ENCODE results near the gene RGS7BP.
"Not testable (repeated sequence)": the region's sequence is repeated elsewhere in the genome, so short reads cannot be mapped to it uniquely, and the experiment has no call there.

The RGS7BP gene

GRCh38 chr5:64557911-64558310, 52.1 kb downstream of the RGS7BP start:
- no peaks in the 10 kb centered on the region for H3K79me2 ChIP-seq (ENCODE audit: control insufficient read depth, insufficient read depth, low read length, unreplicated experiment)
- H3K27ac ChIP-seq (ENCODE audit: low read depth, low read length) = no peak overlapping the region

DNA sequence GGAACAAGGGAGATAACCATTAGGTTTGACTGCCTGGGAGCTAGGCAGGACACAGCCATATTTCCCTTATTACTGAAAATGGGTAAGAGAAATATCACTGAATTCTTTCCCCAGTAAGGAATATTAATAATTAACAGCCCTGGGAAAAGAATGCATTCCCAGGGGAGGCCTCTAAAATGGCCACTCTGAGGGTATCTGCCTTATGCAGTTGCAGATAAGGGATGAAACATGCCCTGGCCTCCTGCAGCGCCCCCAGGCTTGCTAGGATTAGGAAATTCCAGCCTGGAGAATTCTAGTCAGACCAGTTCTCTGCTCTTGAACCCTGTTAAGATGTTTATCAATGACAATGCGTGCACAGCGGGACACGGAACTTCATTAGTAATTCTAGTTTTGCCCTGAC, 52.8 kb downstream of the RGS7BP start:
- H3K36me3 ChIP-seq (ENCODE audit: insufficient read depth, low read length); H3K27ac ChIP-seq (ENCODE audit: low read depth, low read length); H2AFZ ChIP-seq (ENCODE audit: low read length, unreplicated experiment); H3K4me1 ChIP-seq (ENCODE audit: control insufficient read depth, insufficient read depth, low read length, unreplicated experiment); H3K79me2 ChIP-seq (ENCODE audit: control insufficient read depth, insufficient read depth, low read length, unreplicated experiment); H3K4me3 ChIP-seq (ENCODE audit: low read depth, low read length): not testable (repeated sequence)
- H3K27me3 ChIP-seq (ENCODE audit: insufficient read depth, low read length) = peaks cover 17% of the 10 kb centered on the region

More at GRCh38 chr5:64557911-64558310, 52.1 kb downstream of the RGS7BP start:
- H2AFZ ChIP-seq (ENCODE audit: low read length, unreplicated experiment) = no peak overlapping the region
- H3K36me3 ChIP-seq (ENCODE audit: insufficient read depth, low read length) = no peaks in the 10 kb centered on the region
- no peak overlapping the region for H3K4me3 ChIP-seq (ENCODE audit: low read depth, low read length)
- H3K4me1 ChIP-seq (ENCODE audit: control insufficient read depth, insufficient read depth, low read length, unreplicated experiment) = no peaks in the 10 kb centered on the region
- H3K27me3 ChIP-seq (ENCODE audit: insufficient read depth, low read length) = peaks cover 17% of the 10 kb centered on the region

DNA sequence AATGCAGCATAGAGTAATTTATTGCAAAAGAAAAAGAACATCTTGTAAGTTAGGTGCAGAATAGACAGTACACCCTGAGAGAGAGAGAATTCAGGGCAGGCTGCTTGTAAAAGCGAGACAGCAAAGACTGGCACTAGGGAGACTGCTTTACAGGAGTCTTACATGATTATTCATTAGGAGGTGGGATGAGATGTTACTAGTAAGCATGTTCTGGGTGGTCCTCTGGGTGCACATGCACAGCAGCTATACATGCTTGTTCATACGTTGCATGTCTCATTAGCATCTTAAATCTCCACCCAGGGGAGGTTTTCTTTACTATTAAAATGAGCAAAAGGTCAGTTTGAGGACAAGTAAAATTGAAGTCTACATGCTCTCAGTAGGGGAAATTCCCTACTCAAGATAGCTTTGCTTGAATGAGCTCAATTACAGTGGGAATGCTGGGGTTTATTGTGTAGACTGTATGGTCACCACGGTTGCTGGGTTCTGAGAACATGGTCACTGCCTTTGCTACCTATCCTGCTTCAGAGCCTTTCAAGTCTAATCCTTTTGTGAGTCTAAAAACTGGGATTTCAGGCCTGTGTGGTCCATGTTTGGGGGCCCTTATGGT, 60.6 kb downstream of the RGS7BP start:
- Histone ChIP-seq H2AFZ (ENCODE audit: low read length, unreplicated experiment) (no peak overlapping the region), H3K36me3 (ENCODE audit: insufficient read depth, low read length) (no peaks in the 10 kb centered on the region), H3K27ac (ENCODE audit: low read depth, low read length) (no peak overlapping the region), H3K79me2 (ENCODE audit: control insufficient read depth, insufficient read depth, low read length, unreplicated experiment) (no peaks in the 10 kb centered on the region), H3K27me3 (ENCODE audit: insufficient read depth, low read length) (peaks cover 2% of the 10 kb centered on the region; the same call in 1 of the 2 replicates), H3K4me3 (ENCODE audit: low read depth, low read length) (no peak overlapping the region), H3K4me1 (ENCODE audit: control insufficient read depth, insufficient read depth, low read length, unreplicated experiment) (no peaks in the 10 kb centered on the region)

GRCh38 chr5:64569858-64570257, 64.0 kb downstream of the RGS7BP start:
- H3K79me2 ChIP-seq (ENCODE audit: control insufficient read depth, insufficient read depth, low read length, unreplicated experiment) = no peaks in the 10 kb centered on the region
- no peaks in the 10 kb centered on the region for H3K4me1 ChIP-seq (ENCODE audit: control insufficient read depth, insufficient read depth, low read length, unreplicated experiment)
- no peak overlapping the region for H3K4me3 ChIP-seq (ENCODE audit: low read depth, low read length)
- H3K27ac ChIP-seq (ENCODE audit: low read depth, low read length) = no peak overlapping the region
- H3K36me3 ChIP-seq (ENCODE audit: insufficient read depth, low read length) = no peaks in the 10 kb centered on the region
- H2AFZ ChIP-seq (ENCODE audit: low read length, unreplicated experiment) = no peak overlapping the region
- peaks cover 2% of the 10 kb centered on the region; the same call in 1 of the 2 replicates for H3K27me3 ChIP-seq (ENCODE audit: insufficient read depth, low read length)

DNA sequence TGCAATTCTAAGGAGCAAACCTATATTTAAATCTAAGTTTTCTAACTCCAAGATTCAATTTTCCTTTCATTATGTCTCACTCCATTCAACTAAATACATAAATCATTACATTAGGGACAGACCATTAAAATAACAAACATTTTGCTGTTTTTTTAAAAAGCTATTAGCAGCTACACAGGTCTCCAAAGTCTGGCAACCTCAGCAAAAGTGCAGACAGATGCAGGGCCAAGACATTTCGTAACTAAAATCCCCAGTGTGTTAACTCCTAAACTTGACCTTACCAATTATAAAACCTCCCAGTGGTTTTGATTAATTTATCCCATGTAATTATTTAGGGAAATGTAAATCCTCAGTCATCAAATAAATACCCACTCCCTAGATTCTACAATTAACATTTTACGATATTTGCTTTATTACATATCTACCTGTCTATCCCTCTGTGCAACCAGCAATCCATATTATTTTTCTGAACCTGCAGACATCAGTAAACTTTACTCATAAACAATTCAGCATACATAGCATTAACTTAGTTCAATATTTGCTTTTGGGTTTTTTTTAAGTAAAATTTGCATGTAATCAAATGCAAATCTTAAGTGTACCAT, 64.7 kb downstream of the RGS7BP start:
- no peak overlapping the region for H2AFZ ChIP-seq (ENCODE audit: low read length, unreplicated experiment)
- no peak overlapping the region for H3K27ac ChIP-seq (ENCODE audit: low read depth, low read length)
- H3K4me1 ChIP-seq (ENCODE audit: control insufficient read depth, insufficient read depth, low read length, unreplicated experiment) = no peaks in the 10 kb centered on the region
- no peak overlapping the region for H3K4me3 ChIP-seq (ENCODE audit: low read depth, low read length)
- H3K36me3 ChIP-seq (ENCODE audit: insufficient read depth, low read length) = no peaks in the 10 kb centered on the region
- H3K79me2 ChIP-seq (ENCODE audit: control insufficient read depth, insufficient read depth, low read length, unreplicated experiment) = no peaks in the 10 kb centered on the region
- 0 out of 2 replicates have a peak, but pooled peaks cover 2% of the 10 kb centered on the region for H3K27me3 ChIP-seq (ENCODE audit: insufficient read depth, low read length)

DNA sequence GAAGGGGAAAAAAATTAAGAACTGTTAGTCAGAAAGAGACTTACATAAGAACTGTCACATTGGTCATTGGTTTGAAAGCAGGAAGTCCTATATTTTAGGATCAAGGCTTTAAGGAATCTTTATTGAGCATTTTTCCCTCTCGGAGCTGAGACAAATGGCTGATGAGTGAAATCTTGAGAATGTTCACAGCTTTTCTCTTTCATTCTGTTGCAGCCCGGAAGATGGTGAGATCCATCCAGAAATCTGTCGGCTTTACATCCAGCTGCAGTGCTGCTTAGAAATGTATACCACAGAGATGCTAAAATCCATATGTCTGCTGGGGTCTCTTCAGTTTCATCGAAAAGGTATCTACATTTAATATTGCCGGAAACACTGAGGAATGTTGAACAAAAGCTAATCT, 69.7 kb downstream of the RGS7BP start:
- Histone ChIP-seq H3K79me2 (ENCODE audit: control insufficient read depth, insufficient read depth, low read length, unreplicated experiment) (no peaks in the 10 kb centered on the region), H3K4me3 (ENCODE audit: low read depth, low read length) (no peak overlapping the region), H3K4me1 (ENCODE audit: control insufficient read depth, insufficient read depth, low read length, unreplicated experiment) (no peaks in the 10 kb centered on the region), H3K27ac (ENCODE audit: low read depth, low read length) (no peak overlapping the region), H3K27me3 (ENCODE audit: insufficient read depth, low read length) (peaks cover 4% of the 10 kb centered on the region; the same call in 1 of the 2 replicates), H3K36me3 (ENCODE audit: insufficient read depth, low read length) (no peaks in the 10 kb centered on the region), H2AFZ (ENCODE audit: low read length, unreplicated experiment) (no peak overlapping the region)

- Histone ChIP-seq H3K27ac (ENCODE audit: low read depth, low read length) (no peak overlapping the region), H3K4me1 (ENCODE audit: control insufficient read depth, insufficient read depth, low read length, unreplicated experiment) (no peaks in the 10 kb centered on the region), H2AFZ (ENCODE audit: low read length, unreplicated experiment) (no peak overlapping the region)
Measured at GRCh38 chr5:64576250-64576649, 70.4 kb downstream of the RGS7BP start.

DNA sequence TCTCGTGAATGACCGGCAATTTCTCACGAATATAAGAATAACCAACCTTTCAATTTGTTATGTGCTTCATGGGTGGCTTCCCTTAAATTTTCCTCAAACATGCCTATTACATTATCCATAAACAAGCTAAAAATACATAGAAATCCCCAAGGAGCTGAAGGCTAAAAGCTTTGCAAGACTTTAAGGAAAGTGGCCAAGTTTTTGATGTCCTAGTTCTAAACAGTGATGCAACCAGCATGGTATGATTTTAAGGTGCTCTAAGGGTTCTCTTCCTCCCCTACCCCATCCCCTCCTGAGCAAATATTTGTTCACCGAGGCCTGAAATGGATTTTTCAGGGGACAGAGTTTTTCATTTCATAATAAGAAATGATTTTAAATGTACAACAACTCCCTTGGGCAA, 79.8 kb downstream of the RGS7BP start:
- Histone ChIP-seq H2AFZ (ENCODE audit: low read length, unreplicated experiment) (no peak overlapping the region), H3K79me2 (ENCODE audit: control insufficient read depth, insufficient read depth, low read length, unreplicated experiment) (no peaks in the 10 kb centered on the region), H3K36me3 (ENCODE audit: insufficient read depth, low read length) (no peaks in the 10 kb centered on the region), H3K4me1 (ENCODE audit: control insufficient read depth, insufficient read depth, low read length, unreplicated experiment) (no peaks in the 10 kb centered on the region), H3K27me3 (ENCODE audit: insufficient read depth, low read length) (peaks cover 33% of the 10 kb centered on the region), H3K27ac (ENCODE audit: low read depth, low read length) (no peak overlapping the region), H3K4me3 (ENCODE audit: low read depth, low read length) (no peak overlapping the region)

More at GRCh38 chr5:64576250-64576649, 70.4 kb downstream of the RGS7BP start:
- H3K4me3 ChIP-seq (ENCODE audit: low read depth, low read length) = no peak overlapping the region
- no peaks in the 10 kb centered on the region for H3K79me2 ChIP-seq (ENCODE audit: control insufficient read depth, insufficient read depth, low read length, unreplicated experiment)
- H3K27me3 ChIP-seq (ENCODE audit: insufficient read depth, low read length) = peaks cover 5% of the 10 kb centered on the region; the same call in 1 of the 2 replicates
- H3K36me3 ChIP-seq (ENCODE audit: insufficient read depth, low read length) = no peaks in the 10 kb centered on the region

- H3K79me2 ChIP-seq (ENCODE audit: control insufficient read depth, insufficient read depth, low read length, unreplicated experiment) = no peaks in the 10 kb centered on the region
- no peak overlapping the region for H3K27ac ChIP-seq (ENCODE audit: low read depth, low read length)
- no peaks in the 10 kb centered on the region for H3K36me3 ChIP-seq (ENCODE audit: insufficient read depth, low read length)
- H2AFZ ChIP-seq (ENCODE audit: low read length, unreplicated experiment) = no peak overlapping the region
- no peaks in the 10 kb centered on the region for H3K4me1 ChIP-seq (ENCODE audit: control insufficient read depth, insufficient read depth, low read length, unreplicated experiment)
- H3K4me3 ChIP-seq (ENCODE audit: low read depth, low read length) = no peak overlapping the region
- peaks cover 24% of the 10 kb centered on the region for H3K27me3 ChIP-seq (ENCODE audit: insufficient read depth, low read length)
Measured at GRCh38 chr5:64587370-64587769, 81.6 kb downstream of the RGS7BP start.

- Histone ChIP-seq H3K27ac (ENCODE audit: low read depth, low read length) (no peak overlapping the region), H3K4me1 (ENCODE audit: control insufficient read depth, insufficient read depth, low read length, unreplicated experiment) (no peaks in the 10 kb centered on the region), H2AFZ (ENCODE audit: low read length, unreplicated experiment) (no peak overlapping the region), H3K4me3 (ENCODE audit: low read depth, low read length) (no peak overlapping the region), H3K27me3 (ENCODE audit: insufficient read depth, low read length) (peaks cover 22% of the 10 kb centered on the region), H3K79me2 (ENCODE audit: control insufficient read depth, insufficient read depth, low read length, unreplicated experiment) (no peaks in the 10 kb centered on the region), H3K36me3 (ENCODE audit: insufficient read depth, low read length) (no peaks in the 10 kb centered on the region)
Measured at GRCh38 chr5:64592730-64593341, 87.0 kb downstream of the RGS7BP start.

- no peak overlapping the region for H2AFZ ChIP-seq (ENCODE audit: low read length, unreplicated experiment)
- no peaks in the 10 kb centered on the region for H3K4me1 ChIP-seq (ENCODE audit: control insufficient read depth, insufficient read depth, low read length, unreplicated experiment)
- no peaks in the 10 kb centered on the region for H3K36me3 ChIP-seq (ENCODE audit: insufficient read depth, low read length)
- H3K79me2 ChIP-seq (ENCODE audit: control insufficient read depth, insufficient read depth, low read length, unreplicated experiment) = no peaks in the 10 kb centered on the region
- H3K27ac ChIP-seq (ENCODE audit: low read depth, low read length) = no peak overlapping the region
- H3K27me3 ChIP-seq (ENCODE audit: insufficient read depth, low read length) = peaks cover 32% of the 10 kb centered on the region
- no peak overlapping the region for H3K4me3 ChIP-seq (ENCODE audit: low read depth, low read length)
Measured at GRCh38 chr5:64594025-64594424, 88.2 kb downstream of the RGS7BP start.

All from ACC112 (cell line).